ENCODE data around the gene KCNH5.
"Not testable (repeated sequence)": the region's sequence is repeated elsewhere in the genome, so short reads cannot be mapped to it uniquely, and the experiment has no call there.

Gene KCNH5

DNA sequence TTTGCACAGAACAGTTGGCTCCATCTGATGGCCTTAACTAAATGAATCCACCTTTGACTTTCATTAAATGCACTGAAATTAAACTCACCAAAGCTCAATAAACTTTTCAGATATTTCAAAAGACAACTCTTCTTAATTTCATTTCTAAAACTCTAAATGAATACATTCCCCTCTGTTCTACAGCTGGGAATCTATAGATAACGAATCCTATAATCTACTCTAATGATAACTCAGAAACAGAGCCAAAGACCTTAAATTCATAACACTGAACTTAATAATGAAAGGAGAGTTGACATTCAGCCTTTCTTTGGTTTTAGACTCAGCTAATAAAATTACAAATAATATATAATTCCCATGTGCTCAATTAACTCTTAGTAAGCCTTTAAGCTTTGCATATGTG lies 150.5 kb downstream of the KCNH5 start:
- no peak for DNase-seq (ENCODE audit: low read depth in 1 of 2, low spot score in 1 of 2)

DNA sequence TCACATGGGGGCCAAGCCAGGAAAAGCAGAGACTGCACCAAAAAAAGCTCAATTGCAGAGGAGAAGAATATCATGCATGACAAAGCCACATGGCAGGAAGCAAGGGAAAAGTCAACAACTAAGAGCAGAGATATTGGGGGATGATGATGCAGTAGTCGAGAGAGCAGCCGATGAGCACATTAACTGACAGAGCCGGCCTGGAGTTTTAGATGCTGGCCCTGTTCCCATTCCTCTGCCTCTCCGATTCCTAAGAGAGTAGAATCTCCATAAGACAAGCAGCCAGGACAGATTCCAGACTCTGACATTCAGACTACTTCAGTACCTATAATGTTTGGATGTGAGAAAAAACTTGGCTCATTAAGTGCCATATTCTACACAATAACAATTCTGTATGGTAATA lies 155.9 kb downstream of the KCNH5 start:
- no peak for DNase-seq (ENCODE audit: low read depth in 1 of 2, low spot score in 1 of 2)

DNA sequence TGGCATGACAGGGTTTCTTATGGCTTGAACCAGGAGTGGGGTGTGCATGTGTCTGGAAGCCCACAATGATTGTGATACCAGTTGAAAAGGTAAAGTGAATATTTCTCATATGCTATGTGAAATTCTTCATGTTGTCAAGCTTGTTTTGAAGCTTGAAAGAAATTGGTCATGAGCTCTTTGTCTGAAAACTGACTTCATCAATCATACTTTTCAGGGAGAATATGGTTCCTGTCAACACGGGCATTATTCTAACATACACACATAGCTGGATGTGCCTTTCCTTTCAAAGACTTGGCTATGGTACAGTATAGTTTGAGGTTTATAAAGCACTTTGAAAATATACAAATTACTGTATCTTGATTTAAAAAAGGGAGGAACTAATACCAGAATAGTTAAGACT lies 158.8 kb downstream of the KCNH5 start:
- DNase-seq (ENCODE audit: low read depth in 1 of 2, low spot score in 1 of 2) = no peak

DNA sequence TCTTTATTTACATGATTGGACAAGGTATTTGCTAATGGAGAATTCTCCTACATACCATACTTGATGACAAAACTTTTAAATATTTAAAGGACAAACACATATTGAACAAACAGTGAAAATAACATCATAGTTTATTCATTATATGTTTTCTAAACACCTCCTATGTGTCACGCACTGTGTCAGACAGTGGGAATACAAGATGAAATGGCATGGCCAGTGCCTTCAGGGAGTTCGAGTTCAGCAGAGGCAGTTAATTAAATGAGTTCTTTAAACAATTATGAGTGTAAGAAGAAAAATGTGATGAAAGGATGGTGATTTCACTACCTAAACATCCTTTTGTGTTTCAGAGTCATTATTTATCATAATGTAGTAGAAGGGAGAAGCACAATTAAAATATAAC lies 159.8 kb downstream of the KCNH5 start:
- no peak for DNase-seq (ENCODE audit: low read depth in 1 of 2, low spot score in 1 of 2)

DNA sequence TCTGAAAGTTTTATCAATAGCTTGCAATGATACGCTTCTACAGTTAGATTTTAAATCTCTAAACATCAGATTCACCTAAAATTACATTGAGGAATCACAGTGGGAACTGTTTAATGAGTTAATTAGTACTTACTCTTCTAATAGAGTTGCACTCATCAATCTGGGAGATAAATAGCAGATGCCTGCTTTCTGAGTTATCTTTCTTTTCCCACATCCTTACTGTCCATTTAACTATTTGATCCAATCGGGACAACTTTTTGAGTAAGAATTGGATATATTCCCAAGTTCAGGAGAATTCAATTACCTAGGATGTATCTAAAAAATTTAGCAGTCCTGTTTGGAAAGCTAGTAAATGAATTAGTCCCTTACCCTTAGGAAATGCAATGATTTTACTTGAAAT lies 162.3 kb downstream of the KCNH5 start:
- no peak for DNase-seq (ENCODE audit: low read depth in 1 of 2, low spot score in 1 of 2)

DNA sequence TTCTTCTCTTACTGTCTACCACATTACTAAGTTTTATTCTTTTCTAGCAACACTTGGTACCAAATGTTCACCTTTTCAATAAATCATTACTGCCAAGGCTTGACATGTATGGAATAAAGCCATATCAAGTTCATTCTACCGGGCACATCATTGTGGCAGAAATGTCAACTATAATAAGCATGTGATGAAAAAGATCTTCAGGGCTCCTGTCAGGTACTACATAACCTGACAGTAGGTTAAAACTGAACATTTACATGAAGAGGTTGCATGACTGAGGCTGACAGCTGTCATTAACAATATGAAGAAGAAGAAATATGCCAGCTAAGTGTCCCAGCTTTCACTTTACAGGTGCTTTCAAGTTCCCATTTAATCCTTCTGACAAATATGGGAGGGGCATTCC lies 178.9 kb downstream of the KCNH5 start:
- no peak for DNase-seq (ENCODE audit: low read depth in 1 of 2, low spot score in 1 of 2)

DNA sequence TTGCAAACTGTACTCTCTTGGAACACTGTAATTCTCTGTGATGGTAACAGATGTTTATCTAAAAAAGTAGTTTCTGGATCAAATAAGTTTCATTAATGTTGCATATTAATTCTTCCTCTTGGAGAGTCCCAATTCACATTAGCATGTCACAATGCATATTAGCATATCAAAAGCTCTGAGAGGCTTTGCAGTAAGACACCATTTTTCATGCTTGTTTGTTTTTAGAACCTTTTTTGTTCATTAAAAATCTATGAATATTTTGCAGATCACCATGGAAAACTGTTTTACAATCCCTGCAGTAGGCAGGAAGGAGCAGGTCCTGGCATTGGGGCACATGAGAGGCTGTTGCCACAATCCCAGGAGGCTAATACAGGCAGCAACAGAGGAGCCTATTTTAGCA lies 180.7 kb downstream of the KCNH5 start:
- no peak for DNase-seq (ENCODE audit: low read depth in 1 of 2, low spot score in 1 of 2)

DNA sequence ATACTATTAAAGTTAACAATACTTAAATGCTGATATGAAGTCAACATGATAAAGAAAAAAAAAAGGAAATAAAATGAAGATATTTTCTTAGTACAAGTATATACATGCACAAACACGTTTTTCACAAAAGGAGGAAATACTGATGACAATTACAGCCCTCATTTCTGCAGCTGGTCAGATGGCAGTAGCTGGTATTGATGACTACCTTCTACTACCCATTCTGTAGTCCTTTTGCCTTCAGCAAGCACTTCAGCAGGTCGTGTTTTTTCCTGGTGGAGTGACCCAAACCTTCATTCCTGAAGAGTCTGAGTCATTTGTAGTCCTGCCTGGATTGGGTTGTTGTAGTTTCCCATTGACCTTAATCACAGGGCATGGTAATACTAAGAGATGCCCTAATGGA lies 187.2 kb downstream of the KCNH5 start:
- not testable (repeated sequence) for DNase-seq (ENCODE audit: low read depth in 1 of 2, low spot score in 1 of 2)

DNA sequence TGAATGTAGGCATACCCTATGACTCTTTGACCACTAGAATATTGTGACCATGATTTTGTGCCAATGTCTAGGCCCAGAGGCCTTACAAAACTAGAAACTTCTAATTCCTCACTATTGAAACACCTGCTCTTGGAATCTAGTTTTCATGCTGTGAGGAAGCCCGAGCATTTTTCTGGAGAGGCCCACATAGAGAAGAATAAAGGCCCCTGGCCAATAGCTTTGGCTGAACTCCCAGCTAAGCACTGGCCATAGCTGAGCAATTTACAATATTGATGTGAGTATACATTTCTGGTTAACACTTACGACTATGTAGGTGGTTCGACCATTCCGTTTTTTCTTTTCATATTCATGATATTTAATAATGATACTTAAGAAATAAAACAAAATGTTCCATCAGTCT lies 190.3 kb downstream of the KCNH5 start:
- no peak for DNase-seq (ENCODE audit: low read depth in 1 of 2, low spot score in 1 of 2)

DNA sequence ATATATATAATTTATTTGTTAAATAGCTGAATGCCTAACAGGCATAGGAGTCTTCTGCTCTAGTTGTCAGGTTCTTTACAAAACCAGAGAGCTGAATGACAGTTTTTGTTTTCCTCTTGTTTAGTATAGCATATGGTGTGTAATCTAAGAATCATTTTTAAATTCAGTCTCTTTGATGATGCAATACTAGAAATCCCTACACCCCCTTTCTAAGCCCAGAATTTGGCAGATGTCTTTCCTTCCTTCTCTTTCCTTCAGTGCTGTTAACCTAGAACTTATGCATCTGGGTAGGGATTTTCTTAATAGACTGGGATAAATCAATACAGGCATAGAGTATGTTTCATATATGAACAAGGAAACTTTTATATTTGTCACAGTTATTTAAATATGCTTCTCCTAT lies 198.1 kb downstream of the KCNH5 start:
- DNase-seq (ENCODE audit: low read depth in 1 of 2, low spot score in 1 of 2) = no peak

DNA sequence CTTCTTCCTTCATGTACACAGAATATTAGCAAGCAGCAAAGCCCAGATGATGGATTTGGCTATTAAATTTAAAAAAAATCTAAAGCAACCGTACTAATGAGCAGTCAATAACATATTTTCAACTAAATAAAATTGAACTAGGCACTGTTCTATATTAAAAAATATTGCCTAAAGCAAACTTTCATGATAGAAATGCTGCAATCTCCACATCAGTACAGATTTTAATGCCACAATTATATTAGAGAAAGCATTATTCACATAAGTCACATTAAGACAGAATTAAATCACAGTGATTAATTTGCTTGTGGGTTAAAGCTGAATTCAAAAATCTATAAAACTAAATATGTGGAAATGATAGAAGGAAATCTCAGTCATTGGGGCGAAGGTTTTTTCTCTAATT lies 200.7 kb downstream of the KCNH5 start:
- DNase-seq (ENCODE audit: low read depth in 1 of 2, low spot score in 1 of 2) = no peak

DNA sequence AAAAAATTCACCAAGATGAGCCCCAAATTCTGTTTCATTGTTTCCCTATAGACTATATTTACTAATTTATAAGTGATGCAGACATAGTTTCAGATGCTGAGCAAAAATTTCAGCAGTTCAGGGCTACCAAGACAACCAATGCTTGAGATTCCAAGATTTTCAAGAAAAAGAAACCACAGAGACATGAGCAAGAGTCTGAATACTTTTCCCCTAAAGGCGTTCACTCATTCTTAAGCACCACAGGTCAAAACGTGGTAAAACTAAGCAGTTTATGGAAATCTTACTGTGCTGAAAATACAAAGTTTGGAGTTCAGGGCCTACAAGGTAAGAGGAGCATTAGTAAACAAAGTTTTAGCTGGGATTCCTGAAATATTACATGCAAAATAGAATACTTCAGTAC lies 221.2 kb downstream of the KCNH5 start:
- no peak for DNase-seq (ENCODE audit: low read depth in 1 of 2, low spot score in 1 of 2)

DNA sequence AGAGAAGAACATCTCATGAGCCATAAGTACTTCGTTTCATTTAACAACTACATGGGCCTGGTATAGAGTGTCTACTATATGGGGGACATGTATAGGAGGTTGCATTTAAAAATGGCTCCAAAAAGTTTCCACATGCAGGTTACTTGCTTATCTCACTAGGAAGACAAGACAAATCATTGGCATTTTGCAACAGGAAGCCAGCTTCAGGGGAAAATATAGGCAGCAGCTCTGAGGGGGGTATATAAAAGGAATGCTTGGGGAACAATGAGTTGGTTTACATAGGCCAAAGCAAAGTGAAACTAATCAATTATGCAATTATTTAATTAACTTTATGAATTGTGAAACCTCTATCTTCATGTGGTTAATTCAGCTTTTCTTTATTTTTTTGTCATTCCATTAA lies 225.3 kb downstream of the KCNH5 start:
- DNase-seq (ENCODE audit: low read depth in 1 of 2, low spot score in 1 of 2) = no peak

DNA sequence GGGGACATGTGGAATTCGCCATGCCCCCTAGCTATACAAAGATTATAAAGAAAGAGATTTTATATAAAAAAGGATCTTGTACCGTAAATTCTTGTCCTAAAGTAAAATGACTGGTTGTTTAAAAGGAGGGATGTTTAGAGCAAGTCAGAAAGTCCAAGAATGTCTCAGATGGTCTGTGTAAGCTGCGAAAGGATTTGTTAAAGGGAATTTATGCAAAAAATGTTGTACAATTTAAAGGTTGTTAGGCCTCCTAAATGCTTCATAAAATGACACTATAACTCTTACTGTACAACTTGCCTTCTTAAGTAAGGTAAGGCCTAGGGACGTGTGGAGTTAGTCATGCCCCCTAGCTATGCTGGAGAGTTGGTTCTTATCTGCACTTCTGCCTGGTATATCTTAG lies 237.6 kb downstream of the KCNH5 start:
- no peak for DNase-seq (ENCODE audit: low read depth in 1 of 2, low spot score in 1 of 2)

DNA sequence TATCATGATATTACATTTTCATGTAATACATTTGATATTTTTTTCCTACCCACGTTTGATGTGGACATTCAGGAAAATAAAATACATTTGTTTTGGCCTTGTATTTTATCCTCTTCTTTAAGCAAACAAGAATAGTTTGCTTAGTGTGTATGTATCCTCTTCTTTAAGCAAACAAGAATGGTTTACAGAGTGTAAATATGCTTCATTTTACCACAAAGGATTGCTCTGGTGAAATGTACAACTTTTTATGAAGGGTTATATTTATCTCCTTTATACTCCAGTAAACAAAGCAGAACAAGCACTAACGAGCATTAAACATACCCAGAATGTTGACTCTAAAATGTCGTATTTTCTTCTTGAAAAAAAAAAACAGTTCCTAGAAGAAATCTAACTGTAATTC lies 244.7 kb downstream of the KCNH5 start:
- no peak for DNase-seq (ENCODE audit: low read depth in 1 of 2, low spot score in 1 of 2)

DNA sequence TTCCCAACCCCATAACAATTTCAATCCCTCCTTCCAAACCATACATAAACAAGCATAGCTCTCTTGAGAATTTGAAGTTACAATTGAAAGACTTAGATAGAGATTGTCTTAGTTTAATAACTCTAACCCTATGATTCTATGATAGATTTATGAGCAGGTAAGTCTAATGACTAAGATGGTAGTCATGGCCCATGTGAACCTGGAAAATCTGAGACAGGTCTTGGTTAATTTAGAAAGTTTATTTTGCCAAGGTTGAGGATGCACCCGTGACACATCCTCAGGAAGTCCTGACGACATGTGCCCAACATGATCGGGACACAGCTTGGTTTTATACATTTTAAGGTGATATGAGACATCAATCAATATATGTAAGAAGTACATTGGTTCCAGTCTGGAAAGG lies 248.8 kb downstream of the KCNH5 start:
- DNase-seq (ENCODE audit: low read depth in 1 of 2, low spot score in 1 of 2) = no peak

DNA sequence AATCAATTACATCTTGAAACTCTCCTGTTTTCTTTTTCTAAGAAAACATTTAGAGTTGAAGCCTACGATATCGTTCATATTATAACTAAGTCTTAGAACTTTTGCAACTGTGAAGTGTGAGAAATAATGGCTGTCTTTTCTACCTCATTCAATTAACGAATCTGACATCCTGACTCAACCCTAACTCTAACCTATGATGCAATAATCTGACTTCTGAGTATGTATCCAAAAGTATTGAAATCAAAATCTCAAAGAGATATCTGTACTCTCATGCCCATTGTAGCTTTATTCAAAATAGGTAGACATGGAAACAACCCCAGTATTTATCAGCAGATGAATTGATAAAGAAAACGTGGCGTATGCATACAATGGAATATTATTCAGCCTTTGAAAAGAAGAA lies 252.7 kb downstream of the KCNH5 start:
- no peak for DNase-seq (ENCODE audit: low read depth in 1 of 2, low spot score in 1 of 2)

DNA sequence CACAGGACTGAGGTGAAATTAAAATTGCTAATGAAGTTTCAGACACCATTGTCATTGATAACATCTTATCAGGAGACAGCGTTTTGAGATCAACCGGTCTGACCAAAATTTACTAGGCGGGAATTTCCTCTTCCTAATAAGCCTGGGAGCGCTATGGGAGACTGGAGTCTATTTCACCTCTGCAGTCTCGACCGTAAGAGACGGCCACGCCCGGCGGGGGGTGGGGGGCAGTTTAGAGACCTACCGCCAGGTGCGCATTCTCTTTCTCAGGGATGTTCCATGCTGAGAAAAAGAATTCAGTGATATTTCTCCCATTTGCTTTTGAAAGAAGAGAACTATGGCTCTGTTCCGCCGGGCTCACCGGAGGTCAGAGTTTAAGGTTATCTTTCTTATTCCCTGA lies 263.9 kb downstream of the KCNH5 start:
- not testable (repeated sequence) for DNase-seq (ENCODE audit: low read depth in 1 of 2, low spot score in 1 of 2)

DNA sequence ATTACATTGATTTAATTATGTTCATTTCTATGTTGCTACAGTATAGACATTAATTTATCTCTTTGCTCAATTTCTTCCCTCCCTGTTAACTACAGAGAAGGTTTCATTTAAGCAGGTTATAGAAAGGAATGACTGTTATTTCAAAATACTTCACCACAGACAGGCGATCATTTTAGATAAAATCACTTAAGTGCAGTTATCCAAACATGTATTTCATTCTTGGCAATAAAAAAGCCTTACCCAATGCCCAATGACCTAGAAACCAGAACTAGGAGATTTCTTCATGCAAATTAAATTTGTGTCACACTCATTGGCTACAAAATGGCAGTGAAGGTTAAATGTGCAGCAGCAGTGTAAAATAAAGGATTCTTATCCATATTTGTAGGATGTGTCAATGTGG lies 266.4 kb downstream of the KCNH5 start:
- no peak for DNase-seq (ENCODE audit: low read depth in 1 of 2, low spot score in 1 of 2)

DNA sequence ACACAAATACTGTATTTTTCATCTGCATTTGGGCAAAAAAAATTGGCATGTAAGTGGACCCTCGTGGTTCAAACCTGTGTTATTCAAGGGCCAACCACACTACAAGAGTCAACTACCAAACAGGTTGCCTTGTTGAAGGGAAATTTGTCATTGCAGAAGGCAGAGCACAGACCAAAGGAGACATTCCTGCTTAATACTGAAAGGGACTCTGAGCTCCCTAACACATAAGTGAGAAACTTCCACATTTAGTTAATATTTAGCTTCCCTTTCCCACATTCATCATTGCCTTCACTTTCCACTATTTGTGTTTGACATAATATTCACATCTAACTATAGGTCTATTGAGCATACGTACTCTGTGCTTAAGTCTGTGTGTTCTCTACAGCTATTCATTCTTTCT lies 266.9 kb downstream of the KCNH5 start:
- no peak for DNase-seq (ENCODE audit: low read depth in 1 of 2, low spot score in 1 of 2)

DNA sequence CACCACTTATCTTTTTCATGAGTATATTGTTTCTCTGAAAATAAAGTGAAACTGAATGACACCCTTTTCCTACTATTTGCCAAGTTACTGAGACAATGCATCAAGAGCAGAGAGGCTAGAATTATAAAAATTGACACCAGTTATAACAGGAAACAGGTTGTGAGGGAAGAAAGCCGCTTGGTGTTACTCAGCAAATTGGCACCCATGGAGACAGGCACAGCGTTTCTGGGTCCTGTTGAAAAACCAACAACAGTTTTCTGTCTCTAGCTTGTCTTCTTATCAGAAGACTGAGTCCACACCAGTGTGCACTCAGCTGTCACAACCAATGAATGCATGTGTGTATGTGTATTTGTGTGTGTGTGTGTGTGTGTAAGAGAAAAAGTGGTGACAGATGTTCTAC lies 267.7 kb downstream of the KCNH5 start:
- DNase-seq (ENCODE audit: low read depth in 1 of 2, low spot score in 1 of 2) = no peak

DNA sequence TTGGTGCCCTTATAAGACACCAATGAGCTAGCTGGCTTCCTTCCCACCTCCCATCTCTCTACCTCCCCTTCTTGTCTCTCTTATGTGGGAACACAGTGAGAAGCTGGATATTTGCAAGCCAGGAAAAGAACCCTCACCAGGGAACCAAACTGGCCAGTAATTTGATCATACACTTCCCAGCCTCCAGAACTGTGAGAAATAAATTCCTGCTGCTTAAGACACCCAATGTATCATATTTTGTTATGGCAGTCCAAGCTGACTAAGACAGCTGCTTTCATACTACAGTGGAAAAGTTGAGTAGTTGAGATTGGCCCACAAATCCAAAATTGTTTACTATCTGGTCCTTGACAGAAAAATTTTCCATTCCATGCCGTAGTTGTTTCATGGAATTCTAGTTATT lies 269.0 kb downstream of the KCNH5 start:
- no peak for DNase-seq (ENCODE audit: low read depth in 1 of 2, low spot score in 1 of 2)

DNA sequence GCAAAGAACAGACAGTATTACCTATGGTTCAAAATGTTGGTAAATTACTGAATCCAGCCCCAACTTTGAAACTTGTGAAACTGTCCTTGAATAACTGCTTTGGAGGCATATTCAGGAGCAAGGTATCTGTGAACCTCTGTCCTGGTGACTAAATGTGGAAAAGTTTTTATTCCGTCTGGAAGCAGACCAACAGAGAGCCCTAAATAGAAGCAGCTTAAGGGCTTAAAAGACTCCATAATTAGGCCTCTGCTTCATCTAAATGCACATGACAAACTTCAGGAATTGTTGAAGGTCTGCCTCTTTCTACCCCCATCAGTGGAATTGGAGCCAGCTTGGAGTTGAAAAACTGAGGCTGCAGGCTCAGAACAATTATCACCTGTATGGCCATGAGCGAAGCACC lies 276.5 kb downstream of the KCNH5 start:
- DNase-seq (ENCODE audit: low read depth in 1 of 2, low spot score in 1 of 2) = no peak

DNA sequence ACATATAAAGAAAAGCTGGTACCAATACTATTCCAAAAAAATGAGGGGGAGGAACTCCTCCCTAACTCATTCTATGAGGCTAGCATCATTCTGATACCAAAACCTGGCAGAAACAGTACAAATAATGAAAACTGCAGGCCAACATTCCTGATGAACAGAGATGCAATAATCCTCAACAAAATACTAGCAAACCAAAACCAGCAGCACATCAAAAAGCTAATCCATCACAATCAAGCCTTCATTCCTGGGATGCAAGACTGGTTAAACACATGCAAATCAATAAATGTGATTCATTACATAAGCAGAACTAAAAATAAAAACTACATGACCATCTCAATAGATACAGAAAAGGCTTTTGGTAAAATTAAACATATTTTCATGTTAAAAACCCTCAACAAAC lies 281.3 kb downstream of the KCNH5 start:
- DNase-seq (ENCODE audit: low read depth in 1 of 2, low spot score in 1 of 2) = no peak

All from stimulated activated CD4-positive, alpha-beta T cell treated with anti-CD3 and anti-CD28 coated beads, Interleukin-15, amount 100 ng/mL, for 1 hour (primary cell).